Mononuclear cell (primary cell): ENCODE data around the gene CHST5. TPM values are rescaled to one million over a fixed set of nuclear protein-coding genes. Genes with fewer than 3 reads are reported as not detected.
"Not testable (repeated sequence)": the region's sequence is repeated elsewhere in the genome, so short reads cannot be mapped to it uniquely, and the experiment has no call there.

Source experiments
- H3K27me3 ChIP-seq: 2 replicates; pipeline ENCODE4 v1.6.0; 2011; ENCODE audit warnings: low read length, control low read depth; ENCODE audit not compliant: insufficient read depth
- H3K4me1 ChIP-seq: 2 replicates; pipeline ENCODE4 v1.5.1; 2011; ENCODE audit warnings: mild to moderate bottlenecking, low read length, control low read depth; ENCODE audit not compliant: insufficient read depth
- H3K4me3 ChIP-seq: 2 replicates; pipeline ENCODE4 v1.5.1; 2011; ENCODE audit warnings: mild to moderate bottlenecking, low read length, moderate library complexity
- H3K9me3 ChIP-seq: 2 replicates; pipeline ENCODE4 v1.5.1; 2011; ENCODE audit warnings: low read depth, mild to moderate bottlenecking, control low read depth, low read length
- total RNA-seq: library from RNA; depleted of rRNA; stranded (reverse); fragments of >200 nt; gene quantifications from one replicate; pipeline ENCODE4 v1.2.3, GENCODE V29; 2012

CHST5 gene
- total RNA-seq, 1 donor, result under 0.01 TPM

- Histone ChIP-seq H3K4me1 (peaks cover 14% of the 10 kb centered on the region), H3K27me3 (no peaks in the 10 kb centered on the region), H3K4me3 (no peak overlapping the region), H3K9me3 (no peaks in the 10 kb centered on the region)
Measured at GRCh38 chr16:75502916-75503605, 32.8 kb downstream of the CHST5 start.

- not testable (repeated sequence) for H3K27me3 ChIP-seq, H3K9me3 ChIP-seq
- H3K4me1 ChIP-seq, result peaks cover 11% of the 10 kb centered on the region
Measured at GRCh38 chr16:75501820-75502219, 34.1 kb downstream of the CHST5 start.

DNA sequence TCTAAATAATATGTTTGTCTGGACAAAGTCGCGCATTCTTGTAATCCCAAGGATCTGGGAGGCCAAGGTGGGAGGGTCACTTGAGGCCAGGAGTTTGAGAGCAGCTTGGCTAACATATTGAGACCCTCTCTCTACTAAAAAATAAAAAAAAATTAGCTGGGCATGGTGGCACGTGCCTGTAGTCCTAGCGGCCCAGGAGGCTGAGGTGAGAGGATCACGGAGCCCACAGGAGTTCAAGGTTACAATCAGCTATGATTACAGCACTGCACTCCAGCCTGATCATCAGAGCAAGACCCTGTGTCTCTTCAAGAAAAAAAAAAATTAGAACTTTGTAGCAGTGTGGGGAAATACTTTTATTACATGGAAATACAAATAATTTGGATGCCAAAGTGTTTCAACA is 34.5 kb downstream of the CHST5 start:
- peaks cover 8% of the 10 kb centered on the region for H3K4me1 ChIP-seq
- H3K4me3 ChIP-seq, result no peak overlapping the region
- H3K27me3 ChIP-seq, result no peaks in the 10 kb centered on the region
- H3K9me3 ChIP-seq, result no peaks in the 10 kb centered on the region

More at GRCh38 chr16:75501820-75502219, 34.1 kb downstream of the CHST5 start:
- not testable (repeated sequence) for H3K4me3 ChIP-seq

- H3K4me1 ChIP-seq, H3K9me3 ChIP-seq, H3K4me3 ChIP-seq: not testable (repeated sequence)
- H3K27me3 ChIP-seq, result peaks cover 18% of the 10 kb centered on the region
Measured at GRCh38 chr16:75498605-75499322, 37.1 kb downstream of the CHST5 start.

- Histone ChIP-seq H3K27me3 (peaks cover 18% of the 10 kb centered on the region), H3K4me3 (no peak overlapping the region), H3K9me3 (no peaks in the 10 kb centered on the region), H3K4me1 (peaks cover 10% of the 10 kb centered on the region)
Measured at GRCh38 chr16:75497558-75497957, 38.4 kb downstream of the CHST5 start.

DNA sequence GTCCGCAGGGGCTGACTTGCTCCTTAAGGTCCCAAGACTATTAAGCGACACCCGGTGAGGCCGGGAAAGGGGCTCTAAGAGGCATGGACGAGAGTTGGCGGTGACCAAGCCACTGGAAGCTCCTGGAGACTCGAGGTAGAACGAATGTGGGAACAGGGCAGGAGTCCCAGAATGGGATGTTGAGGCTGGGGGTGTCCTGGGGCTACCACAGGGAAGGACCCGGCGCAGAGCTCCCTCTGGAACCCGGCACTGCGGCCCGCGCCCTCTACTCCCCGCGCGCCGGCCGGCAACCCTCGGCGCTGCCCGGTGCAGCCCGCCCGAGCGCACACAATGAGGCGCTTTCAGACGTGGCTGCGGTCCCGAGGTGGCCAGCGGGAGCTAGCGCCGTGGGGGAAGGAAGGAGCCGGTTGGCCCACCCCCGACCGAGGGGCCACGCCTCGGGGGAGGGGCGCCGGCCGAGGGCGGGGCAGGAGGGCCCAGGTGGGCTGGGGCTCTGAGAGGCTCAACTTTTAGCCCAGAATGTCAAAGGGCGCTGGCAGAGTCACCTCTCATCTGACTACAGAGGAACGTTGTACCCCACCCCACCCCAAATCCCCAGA is 40.7 kb downstream of the CHST5 start, which contains the start of gene CHST6:
CHST6 (minus strand) TSS at position 366 of the 599 bp plus-strand sequence. CDS start 15,613 bp downstream, outside the sequence.
- Histone ChIP-seq H3K4me3 (no peak within 1 kb of the TSS), H3K9me3 (no peaks in the 10 kb centered on the region), H3K27me3 (peaks cover 18% of the 10 kb centered on the region), H3K4me1 (peaks cover 10% of the 10 kb centered on the region)

- Histone ChIP-seq H3K27me3 (peaks cover 18% of the 10 kb centered on the region), H3K9me3 (no peaks in the 10 kb centered on the region), H3K4me3 (no peak overlapping the region), H3K4me1 (peaks cover 10% of the 10 kb centered on the region)
Measured at GRCh38 chr16:75494661-75495075, 41.2 kb downstream of the CHST5 start.

- H3K4me3 ChIP-seq, result no peak overlapping the region
Measured at GRCh38 chr16:75494184-75494583, 41.7 kb downstream of the CHST5 start.

DNA sequence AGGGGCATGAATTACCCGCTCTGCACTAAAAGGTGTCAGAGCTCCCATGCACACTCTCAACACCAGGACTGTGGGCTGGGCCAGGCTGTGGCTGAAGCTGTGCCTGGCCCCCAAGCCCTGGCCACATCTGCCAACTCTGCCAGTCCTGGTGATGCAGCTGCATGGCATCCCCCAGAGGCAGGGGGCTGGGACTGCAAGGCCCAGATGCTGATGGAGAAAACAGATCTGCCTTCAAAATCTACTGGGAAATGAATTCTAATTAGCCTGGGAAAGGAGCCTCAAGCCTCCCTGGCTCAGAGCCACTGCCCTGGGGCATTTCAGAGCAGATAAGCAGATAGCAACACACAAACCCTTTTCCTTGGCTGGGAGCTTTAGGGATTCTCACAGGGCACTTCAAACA is 44.0 kb downstream of the CHST5 start:
- Histone ChIP-seq H3K27me3 (peaks cover 18% of the 10 kb centered on the region), H3K4me1 (peaks cover 10% of the 10 kb centered on the region)

More at GRCh38 chr16:75494184-75494583, 41.7 kb downstream of the CHST5 start:
- Histone ChIP-seq H3K9me3 (no peaks in the 10 kb centered on the region), H3K4me1 (peaks cover 10% of the 10 kb centered on the region), H3K27me3 (peaks cover 18% of the 10 kb centered on the region)

DNA sequence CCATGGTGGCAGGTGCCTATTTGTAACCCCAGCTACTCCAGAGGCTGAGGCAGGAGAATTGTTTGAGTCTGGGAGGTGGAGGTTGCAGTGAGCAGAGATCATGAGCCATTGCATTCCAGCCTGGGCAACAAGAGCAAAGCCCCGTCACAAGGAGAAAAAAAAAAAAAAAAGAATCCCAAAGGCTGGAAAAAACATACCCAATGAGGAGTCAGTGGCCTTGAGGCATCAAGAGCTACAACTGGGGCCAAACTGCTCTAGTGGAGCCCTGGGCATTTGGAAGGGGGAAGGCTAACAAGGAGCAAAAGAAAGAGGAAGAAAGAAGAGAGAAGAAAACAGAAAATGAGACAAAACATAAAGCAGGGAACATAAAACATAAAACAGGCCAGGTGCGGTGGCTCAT is 47.6 kb downstream of the CHST5 start:
- no peak overlapping the region for H3K4me3 ChIP-seq
- no peaks in the 10 kb centered on the region for H3K9me3 ChIP-seq
- no peaks in the 10 kb centered on the region for H3K4me1 ChIP-seq
- H3K27me3 ChIP-seq, result no peaks in the 10 kb centered on the region

More for the DNA sequence above, 44.0 kb downstream of the CHST5 start:
- Histone ChIP-seq H3K4me3 (no peak overlapping the region), H3K9me3 (no peaks in the 10 kb centered on the region)

DNA sequence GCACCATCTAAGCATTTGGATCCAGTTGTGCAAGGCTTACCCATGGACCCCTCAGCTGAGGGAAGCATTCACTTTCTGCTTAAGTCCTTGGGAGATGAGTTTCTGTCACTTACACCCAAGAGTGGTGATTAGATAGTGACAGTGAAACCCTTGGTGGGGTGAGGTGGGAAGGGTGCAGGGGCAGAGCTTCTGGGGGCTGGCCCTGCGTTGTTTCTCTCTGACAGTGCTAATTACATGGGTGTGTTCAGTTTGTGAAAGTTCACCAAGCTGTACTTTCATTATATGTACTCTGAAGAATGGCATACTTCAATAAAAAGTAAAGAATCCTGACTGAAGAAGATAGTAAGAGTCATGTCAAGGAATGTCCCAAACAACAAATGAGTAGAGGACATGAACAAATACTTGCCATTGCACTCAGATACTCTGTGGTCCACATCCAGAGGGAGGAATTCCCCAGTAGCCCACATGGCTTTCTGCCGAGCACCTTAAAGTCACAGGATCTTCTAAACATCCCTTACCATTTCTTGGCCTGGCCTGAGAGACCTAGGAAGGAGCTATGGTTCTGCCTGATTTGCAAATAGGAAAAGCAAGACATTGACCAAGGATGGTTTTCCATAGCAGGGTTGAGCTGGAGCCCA is 49.1 kb downstream of the CHST5 start:
- Histone ChIP-seq H3K27me3 (no peaks in the 10 kb centered on the region), H3K4me1 (no peaks in the 10 kb centered on the region), H3K4me3 (no peak overlapping the region), H3K9me3 (no peaks in the 10 kb centered on the region)

GRCh38 chr16:75486014-75486675 is 49.8 kb downstream of the CHST5 start:
- Histone ChIP-seq H3K9me3 (no peaks in the 10 kb centered on the region), H3K27me3 (no peaks in the 10 kb centered on the region), H3K4me1 (no peaks in the 10 kb centered on the region), H3K4me3 (no peak overlapping the region)

DNA sequence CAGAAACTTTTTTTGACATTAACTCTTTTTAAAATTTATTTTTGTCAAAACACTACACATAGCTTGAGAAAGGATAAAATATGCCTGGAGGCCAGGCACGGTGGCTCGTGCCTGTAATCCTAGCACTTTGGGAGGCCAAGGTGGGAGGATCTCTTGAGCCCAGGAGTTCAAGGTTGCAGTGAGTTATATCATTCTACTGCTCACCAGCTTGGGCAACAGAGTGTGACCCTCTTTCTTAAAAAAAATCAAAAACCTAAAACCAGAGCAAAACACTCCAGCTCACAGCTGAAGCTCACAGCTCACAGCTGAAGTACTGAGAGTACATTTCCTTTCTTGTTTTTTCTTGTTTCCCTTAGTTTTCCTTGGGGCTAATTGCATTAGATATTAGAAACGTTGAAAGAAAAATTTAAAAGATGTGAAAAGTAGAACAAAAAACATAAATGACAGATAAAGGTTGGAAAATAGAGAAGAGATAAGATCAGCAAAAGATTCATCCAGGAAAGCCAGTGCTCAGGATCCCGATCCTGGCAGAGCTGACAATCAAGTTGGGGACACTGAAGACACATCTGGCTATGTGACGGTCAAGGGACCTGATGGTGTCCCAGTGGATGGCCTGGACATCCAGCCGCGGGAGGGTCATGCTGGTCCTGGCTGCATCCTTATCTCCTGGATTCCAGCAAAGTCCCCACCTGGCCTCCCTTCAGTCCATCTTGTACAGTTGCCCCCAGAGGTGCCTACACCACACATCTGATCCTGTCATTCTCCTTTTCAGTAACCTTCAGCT is 50.5 kb downstream of the CHST5 start:
- Histone ChIP-seq H3K27me3 (no peaks in the 10 kb centered on the region), H3K4me1 (no peaks in the 10 kb centered on the region), H3K4me3 (no peak overlapping the region), H3K9me3 (no peaks in the 10 kb centered on the region)

DNA sequence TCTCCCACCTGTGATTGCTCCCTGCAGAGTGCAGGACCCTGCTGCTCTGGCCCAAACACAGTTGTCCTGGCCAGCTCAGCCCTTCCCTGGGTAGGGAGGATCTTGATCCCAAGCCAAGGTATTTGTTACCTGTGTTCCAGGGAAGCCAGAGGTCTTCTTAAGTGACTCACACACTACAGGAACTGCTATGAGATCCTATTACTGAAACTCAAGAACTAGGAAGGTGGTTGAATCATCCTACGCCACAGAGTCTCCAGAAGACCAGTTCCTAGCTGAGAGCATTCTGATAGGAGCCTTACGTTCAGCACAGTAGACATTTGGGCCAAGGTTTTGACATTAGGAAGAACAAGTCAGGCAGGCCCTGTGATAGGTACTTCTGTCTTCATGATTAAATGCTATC is 52.7 kb downstream of the CHST5 start:
- H3K27me3 ChIP-seq, result no peaks in the 10 kb centered on the region
- H3K4me3 ChIP-seq, result no peak overlapping the region

More for the DNA sequence above, 52.7 kb downstream of the CHST5 start:
- Histone ChIP-seq H3K9me3 (no peaks in the 10 kb centered on the region), H3K4me1 (no peaks in the 10 kb centered on the region)
